ENCODE measurements around the gene CCDC141.

DNA sequence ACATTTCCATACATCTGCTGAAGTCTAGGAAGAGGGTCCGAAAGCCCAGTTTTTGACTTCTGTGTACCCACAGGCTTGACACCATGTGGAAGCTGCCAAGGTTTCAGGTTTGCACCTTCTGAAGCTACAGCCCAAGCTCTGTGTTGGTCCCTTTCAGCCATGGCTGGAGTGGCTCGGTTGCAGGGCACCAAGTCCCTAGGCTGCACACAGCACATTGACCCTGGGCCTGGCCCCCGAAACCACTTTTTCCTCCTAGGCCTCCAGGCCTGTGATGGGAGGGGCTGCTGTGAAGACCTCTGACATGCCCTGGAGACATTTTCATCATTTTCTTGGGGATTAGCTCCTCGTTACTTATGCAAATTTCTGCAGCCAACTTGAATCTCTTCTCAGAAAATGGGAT lies 55.7 kb downstream of the CCDC141 start:
- no peak for TF ChIP-seq POLR2A (IDR thresholded peaks at IDR 0.05)
- TF ChIP-seq, protein P1, sequence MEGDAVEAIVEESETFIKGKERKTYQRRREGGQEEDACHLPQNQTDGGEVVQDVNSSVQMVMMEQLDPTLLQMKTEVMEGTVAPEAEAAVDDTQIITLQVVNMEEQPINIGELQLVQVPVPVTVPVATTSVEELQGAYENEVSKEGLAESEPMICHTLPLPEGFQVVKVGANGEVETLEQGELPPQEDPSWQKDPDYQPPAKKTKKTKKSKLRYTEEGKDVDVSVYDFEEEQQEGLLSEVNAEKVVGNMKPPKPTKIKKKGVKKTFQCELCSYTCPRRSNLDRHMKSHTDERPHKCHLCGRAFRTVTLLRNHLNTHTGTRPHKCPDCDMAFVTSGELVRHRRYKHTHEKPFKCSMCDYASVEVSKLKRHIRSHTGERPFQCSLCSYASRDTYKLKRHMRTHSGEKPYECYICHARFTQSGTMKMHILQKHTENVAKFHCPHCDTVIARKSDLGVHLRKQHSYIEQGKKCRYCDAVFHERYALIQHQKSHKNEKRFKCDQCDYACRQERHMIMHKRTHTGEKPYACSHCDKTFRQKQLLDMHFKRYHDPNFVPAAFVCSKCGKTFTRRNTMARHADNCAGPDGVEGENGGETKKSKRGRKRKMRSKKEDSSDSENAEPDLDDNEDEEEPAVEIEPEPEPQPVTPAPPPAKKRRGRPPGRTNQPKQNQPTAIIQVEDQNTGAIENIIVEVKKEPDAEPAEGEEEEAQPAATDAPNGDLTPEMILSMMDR (IDR thresholded peaks at IDR 0.05), result no peak

Data from upper lobe of left lung (tissue), 4 donors.